ENCODE results near the gene ACAA2.

DNA sequence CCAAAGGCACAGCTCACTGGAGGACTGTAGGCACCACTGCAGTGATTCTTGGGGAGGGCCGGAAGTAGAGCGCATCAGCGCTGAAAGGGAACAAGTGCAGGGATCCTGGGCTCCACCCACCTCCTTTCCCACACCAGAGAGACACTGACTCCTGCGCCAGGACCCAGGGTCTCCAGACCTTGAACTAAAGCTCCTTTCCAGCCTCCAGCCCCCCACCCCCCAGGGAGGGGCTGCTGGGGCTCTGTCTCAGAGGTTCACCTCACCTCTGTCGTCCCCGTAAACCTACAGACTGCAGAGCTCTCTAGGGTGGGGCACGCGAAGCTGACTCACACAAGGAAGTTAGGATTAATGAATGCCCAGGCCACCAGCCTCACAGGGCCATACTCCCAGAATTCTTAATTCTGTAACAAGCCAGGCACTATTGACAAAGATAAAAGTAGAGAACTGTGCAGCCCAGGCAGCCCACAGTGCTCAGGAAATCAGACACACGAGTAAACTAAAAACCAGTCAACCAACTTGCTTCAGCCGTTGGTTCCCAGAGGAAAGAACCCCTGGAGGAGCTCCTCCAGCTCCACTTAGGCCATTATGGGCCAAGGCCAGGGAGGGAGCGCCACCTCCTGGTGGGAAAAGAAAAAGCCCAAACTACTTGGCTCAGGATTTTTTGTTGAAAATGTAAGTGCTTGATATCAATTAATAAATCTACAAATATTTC lies 45.1 kb upstream of the ACAA2 start:
- TF ChIP-seq EP300 (IDR thresholded peaks at IDR 0.05; ENCODE audit: low read depth): no peak
- TF ChIP-seq, protein P1, sequence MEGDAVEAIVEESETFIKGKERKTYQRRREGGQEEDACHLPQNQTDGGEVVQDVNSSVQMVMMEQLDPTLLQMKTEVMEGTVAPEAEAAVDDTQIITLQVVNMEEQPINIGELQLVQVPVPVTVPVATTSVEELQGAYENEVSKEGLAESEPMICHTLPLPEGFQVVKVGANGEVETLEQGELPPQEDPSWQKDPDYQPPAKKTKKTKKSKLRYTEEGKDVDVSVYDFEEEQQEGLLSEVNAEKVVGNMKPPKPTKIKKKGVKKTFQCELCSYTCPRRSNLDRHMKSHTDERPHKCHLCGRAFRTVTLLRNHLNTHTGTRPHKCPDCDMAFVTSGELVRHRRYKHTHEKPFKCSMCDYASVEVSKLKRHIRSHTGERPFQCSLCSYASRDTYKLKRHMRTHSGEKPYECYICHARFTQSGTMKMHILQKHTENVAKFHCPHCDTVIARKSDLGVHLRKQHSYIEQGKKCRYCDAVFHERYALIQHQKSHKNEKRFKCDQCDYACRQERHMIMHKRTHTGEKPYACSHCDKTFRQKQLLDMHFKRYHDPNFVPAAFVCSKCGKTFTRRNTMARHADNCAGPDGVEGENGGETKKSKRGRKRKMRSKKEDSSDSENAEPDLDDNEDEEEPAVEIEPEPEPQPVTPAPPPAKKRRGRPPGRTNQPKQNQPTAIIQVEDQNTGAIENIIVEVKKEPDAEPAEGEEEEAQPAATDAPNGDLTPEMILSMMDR (IDR thresholded peaks at IDR 0.05): peak; percentile 90 to 99 (median 94)
- TF ChIP-seq POLR2AphosphoS5 (IDR thresholded peaks at IDR 0.05): peak in 2 of 3 donors; percentile 37 to 63

All from transverse colon (tissue), 4 donors.